Right kidney (tissue), 1 donor: Measurements from ENCODE around the gene KRT84.
"Not testable (repeated sequence)": the region's sequence is repeated elsewhere in the genome, so short reads cannot be mapped to it uniquely, and the experiment has no call there.

Experiments
- DNase-seq: peaks from one replicate; pipeline ENCODE4 v3.0.0-alpha.2; 2016

Gene KRT84

GRCh38 chr12:52411815-52412214 lies 26.4 kb upstream of the KRT84 start:
- DNase-seq = no peak

GRCh38 chr12:52410589-52411248 lies 25.3 kb upstream of the KRT84 start:
- not testable (repeated sequence) for DNase-seq

GRCh38 chr12:52407918-52408317 lies 22.5 kb upstream of the KRT84 start:
- no peak for DNase-seq

GRCh38 chr12:52405922-52406385 lies 20.5 kb upstream of the KRT84 start, which contains the start of gene KRT82:
Gene KRT82 (minus strand): TSS chr12:52406335. CDS start chr12:52406277, 58 bp downstream.
- no peak for DNase-seq

GRCh38 chr12:52404951-52405350 lies 19.5 kb upstream of the KRT84 start:
- DNase-seq = no peak

GRCh38 chr12:52403561-52403960 lies 18.1 kb upstream of the KRT84 start:
- DNase-seq = no peak

DNA sequence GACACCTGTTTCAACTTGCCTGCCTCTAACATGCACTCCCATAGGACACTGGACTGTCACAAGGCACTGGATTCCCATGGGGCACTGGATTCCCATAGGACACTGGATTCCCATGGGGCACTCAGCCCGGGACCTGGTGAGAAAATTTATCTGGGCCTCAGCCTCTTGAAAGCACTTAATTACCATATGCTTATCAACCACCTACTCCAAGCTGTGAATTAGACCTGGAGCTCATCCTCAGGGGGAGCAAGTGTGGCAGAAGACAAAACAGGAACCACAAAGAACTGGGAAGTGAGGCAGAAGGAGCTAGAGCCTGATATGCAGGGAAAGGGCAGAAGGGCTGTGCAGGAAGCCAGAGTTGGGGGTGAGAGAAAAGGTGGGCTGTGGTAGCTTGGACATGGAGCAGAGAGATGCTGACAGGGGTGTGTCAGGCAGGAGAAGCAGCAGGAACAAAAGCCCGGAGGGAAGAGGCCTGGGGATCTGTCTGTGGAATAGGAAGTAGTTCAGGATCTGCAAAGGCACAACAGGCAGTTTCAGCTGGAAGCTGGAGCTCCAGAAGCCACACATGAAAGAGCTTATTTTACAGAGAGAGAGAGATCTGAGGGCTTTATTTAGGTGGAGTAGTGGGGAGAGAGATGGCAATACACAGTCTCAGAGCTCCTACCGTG lies 17.6 kb upstream of the KRT84 start:
- no peak for DNase-seq

DNA sequence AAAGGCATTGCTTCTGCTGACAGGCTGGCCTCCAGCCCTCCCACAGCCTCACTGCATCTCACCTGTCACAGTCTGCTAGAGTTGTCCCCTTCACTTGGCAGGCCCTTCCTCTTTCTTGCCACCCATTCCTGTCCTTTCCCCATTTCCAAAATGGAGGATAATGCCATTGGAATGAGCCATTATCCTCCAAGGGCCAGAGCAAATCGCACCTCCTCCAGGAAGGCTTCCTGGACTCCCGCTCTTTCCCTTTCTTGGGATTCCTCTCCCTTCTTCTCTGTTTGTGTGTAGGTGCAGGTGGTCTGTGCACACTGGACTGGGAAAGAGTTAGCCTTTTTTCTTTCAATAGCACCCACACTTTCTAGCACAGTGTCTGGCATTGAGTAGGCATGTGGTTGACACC lies 16.9 kb upstream of the KRT84 start:
- no peak for DNase-seq

- DNase-seq = no peak
Measured at GRCh38 chr12:52401926-52402325, 16.5 kb upstream of the KRT84 start.

DNA sequence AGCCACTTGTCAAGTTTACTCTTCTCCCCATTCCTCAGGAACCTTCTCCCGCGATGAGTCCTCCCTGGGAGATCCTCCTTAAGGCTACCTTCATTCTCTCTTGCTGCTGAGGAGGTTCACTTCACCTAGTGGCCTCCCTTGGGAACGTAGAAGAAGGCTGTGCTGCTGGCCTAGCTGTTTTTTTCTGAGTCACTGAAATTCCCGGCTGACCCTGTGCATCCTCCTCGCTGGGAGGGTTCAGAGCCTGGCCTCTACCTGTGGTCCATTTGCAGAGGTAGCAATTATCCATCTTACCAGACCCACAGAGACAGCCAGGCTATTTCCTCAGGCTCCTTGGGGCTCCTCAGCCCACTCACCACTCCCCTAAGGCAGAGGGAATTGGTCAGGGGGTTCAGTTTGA lies 16.1 kb upstream of the KRT84 start:
- DNase-seq = no peak

GRCh38 chr12:52400906-52401305 lies 15.5 kb upstream of the KRT84 start:
- DNase-seq = no peak

GRCh38 chr12:52399756-52400155 lies 14.3 kb upstream of the KRT84 start:
- no peak for DNase-seq

DNA sequence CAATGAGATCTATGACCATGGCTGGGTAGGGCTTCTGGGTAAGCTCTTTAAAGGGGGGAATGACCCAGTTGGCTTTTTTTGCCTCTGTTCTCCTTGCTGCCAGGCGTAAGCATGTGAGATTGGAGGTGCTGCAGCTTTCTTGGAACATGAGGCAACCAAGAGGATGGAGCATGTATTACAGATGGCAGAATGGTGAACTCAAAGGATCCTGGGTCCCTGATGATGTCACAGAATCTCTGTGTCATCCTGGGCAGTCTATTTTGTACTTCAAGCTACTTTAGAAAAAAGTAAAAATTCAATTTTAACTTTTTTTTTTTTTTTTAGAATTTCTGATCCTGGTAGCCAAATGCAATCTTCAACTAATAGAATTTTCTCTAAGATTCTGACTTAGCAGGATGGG lies 12.7 kb upstream of the KRT84 start:
- no peak for DNase-seq

- DNase-seq = no peak
Measured at GRCh38 chr12:52396656-52397055, 11.2 kb upstream of the KRT84 start.

DNA sequence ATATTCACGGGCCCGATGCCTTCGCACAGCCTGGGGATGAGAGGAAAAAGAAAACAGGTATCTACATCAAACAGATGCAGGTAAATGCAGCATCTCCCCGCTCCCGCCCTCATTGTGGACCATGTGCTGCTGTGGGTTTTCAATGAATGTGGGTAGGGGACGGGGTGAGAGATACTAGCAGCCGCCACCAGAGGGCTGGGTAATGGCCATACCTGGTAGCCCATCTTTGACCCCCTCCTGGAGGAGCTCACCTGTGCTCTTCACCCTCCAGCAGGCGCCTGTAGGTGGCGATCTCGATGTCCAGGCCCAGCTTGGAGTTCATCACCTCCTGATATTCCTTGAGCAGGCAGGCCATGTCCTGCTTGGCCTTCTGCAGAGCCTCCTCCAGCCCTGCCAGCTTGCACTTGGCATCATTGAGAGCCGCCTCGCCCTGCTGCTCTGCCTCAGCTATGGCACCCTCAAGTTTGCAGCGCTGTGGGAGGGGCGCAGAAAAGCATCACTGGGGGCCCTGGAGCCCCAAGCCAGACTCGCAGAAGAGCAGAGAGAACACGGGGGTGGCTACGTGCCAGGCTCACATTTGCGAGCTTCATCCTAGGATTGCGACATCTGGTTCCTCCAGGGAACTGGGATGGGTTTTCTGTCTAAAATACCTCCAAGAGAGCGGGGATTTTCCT lies 10.4 kb upstream of the KRT84 start:
- DNase-seq = no peak

DNA sequence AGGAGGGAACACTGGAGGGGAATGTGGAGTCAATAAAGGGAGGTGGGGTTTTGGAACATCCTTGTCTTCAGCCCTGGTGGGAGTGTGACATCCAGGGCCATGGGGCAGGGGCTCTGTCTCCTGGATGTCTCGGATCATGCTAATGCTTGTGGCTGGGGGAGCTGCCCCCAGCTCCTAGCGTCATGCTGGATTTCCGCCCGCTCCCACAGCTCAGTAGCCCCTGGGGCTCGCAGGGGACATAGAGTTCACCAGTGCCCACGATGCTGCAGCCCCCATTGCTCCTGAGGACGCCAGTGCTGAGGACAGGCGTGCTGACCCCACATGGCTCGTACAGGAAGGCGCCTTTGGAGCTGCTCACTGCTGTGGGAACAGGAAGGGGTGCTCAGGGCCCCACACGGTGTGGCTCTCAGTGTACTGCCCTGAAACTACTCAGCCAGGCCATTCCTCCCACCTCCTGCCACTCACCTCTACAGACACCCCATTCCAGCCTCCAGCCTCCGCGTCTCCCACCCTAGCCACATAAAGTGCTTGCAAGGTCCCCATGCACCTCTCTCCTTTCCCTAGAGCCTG lies 9.5 kb upstream of the KRT84 start:
- DNase-seq = no peak

DNA sequence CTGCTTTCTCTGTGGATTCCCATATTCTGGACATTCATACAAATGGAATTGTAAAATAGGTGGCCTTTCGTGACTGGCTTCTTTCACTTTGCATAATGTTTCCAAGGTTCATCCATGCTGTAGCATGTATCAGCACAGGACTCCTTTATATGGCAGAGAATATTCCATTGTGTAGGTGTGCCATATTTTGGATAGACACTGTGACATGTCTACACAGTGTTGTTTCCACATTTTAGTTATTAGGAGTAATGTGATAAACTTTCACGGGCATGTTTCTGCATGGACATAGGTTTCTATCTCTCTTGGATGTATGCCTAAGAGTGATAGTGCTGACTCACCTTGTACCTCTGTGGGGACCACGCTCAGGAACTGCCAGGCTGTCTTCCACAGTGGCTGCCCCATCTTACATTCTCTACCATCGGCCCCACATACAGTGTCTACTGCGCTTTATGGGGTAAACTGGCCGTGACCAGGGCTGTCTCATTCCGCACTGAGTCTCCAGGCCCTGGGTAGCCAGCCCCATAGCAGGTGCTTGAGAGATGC lies 7.1 kb upstream of the KRT84 start:
- DNase-seq = no peak

DNA sequence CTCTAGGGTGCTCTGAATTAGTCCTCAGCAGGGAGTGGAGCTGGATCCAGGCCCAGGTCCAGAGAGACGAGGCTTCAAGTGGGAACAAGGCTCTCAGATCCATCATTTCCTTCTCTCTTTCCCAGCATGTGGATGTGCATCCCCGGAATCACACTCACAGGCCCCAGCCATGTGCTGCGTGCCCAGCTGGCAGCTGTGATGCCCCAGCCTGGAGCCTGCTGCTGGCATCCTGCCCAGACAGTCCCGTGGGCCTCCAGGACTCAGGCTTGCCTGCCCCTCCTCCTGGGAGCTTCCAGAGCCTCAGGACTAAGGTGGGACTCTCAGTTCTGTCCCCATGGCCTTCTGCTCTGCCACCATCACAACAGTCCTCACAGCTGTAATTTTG lies 6.2 kb upstream of the KRT84 start:
- DNase-seq = no peak

DNA sequence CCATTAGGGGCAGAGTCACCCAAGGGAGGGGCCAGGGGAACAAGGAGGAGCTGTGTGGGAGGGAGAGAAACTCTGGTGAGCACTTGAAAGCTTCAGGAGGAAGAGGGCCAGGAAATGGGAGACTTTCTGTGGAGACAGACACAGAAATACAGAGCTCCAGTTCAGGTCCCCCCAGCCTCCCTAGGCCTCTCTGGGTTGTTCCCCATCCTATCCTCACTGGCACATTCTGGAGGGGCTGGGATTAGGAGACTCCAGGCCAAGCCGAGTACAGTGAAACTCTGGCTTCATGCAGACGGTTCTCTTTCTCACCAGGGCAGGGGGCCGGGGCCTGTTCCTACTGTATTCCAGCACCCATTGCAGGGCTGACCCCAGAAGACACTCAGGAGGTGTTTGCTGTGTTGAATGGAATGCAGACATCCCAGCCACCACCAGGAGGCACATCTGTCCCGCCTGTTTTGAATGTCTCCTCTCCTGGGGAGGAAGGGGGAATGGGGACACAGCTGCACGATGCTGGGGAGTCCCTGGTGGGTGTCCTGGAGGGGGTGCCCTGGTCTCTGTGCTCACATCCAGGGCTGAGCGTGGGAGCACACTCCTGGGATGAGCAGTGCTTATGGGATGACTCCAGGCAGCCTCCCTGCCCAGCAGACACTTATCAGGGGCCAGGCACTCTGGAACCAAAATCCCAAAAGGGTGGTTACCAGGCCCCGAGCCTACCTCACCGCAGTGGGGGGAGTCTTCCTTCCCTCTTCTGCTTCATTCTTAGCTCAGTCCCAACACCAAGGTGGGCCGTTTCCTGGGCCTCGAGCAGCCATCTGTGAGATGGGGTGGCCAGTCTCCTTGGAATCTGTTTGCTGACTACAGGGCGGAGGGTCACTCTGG lies 5.5 kb upstream of the KRT84 start:
- DNase-seq = no peak

DNA sequence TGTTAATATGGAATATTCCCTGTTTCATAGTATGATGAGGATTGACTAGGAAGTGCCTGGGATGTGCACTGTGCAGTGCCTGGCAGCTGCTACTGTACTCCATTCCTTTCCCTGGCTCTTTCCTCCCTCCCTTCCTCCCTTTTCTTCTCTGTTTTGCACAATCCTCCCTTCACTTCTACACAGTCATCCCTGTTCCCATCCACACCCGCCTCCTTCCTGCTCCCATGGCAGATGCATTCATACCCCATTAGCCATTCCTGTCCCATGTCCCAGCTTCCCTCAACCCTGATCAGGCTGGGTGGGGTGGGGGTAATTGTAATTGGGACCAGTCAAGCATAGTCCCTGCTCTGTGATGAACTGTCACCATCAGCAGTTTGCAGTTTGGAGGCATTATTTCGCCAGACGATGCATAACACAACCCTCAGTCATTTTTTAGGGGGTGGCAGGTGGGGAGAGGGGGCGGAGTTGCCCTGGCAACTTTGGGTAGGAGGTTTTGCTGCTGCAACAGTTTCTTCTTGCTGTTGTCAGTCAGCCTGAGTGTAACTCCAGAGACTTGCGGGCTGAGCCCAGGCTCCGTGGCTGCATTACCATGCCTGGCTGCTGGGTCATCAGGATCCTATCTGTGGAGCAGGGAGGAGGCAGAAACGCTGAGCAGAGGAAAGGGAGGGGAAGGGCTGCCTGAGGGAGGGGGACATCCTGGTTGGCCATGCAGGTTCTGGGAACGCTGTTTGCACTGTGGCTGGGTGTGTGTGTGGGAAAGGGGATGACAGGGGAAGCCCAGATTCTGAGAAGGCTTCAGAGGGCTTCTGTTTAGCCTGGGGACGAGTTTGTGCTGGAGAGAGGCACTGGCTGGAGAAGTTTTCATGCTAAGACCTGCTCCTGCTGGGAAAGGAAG lies 4.1 kb upstream of the KRT84 start:
- no peak for DNase-seq

GRCh38 chr12:52387859-52388258 lies 2.4 kb upstream of the KRT84 start:
- DNase-seq = no peak
